Stimulated activated CD4-positive, alpha-beta T cell treated with anti-CD3 and anti-CD28 coated beads, Interleukin-12 subunit alpha, Interleukin-12 subunit beta, amount 100 ng/mL, for 48 hours (primary cell): ENCODE measurements around the gene HSPA4L.
A peak's percentile ranks its signal among the peaks of the same experiment; 100 is the strongest.

ENCODE experiments used
- DNase-seq, 3 donors: peaks; one replicate each; pipeline ENCODE4 v3.0.0-alpha.2; 2020; ENCODE audit warnings: low read depth in 2 of 3, low spot score in 1 of 3

Gene HSPA4L

GRCh38 chr4:127856813-127857447, 74.8 kb downstream of the HSPA4L start:
- DNase-seq: no peak

- no peak for DNase-seq
These were observed 75.5 kb downstream of the HSPA4L start for GRCh38 chr4:127857641-127858040.

DNA sequence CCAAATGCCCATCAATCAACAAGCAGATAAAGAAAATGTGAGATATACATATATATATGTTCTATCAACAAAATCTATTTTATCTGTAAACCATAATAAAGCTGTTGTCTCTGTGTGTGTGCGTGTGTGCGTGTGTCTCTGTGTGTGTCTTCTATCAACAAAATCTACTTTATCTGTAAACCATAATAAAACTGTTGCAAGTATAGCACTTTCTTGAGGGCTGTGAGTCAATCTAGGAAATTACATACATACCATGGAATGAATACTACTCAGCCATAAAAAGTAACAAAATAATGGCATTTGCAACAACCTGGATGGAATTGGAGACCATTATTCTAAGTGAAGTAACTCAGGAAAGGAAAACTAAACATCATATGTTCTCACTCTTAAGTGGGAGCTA, 86.1 kb downstream of the HSPA4L start:
- DNase-seq: no peak

GRCh38 chr4:127870281-127870680, 88.2 kb downstream of the HSPA4L start:
- no peak for DNase-seq

DNA sequence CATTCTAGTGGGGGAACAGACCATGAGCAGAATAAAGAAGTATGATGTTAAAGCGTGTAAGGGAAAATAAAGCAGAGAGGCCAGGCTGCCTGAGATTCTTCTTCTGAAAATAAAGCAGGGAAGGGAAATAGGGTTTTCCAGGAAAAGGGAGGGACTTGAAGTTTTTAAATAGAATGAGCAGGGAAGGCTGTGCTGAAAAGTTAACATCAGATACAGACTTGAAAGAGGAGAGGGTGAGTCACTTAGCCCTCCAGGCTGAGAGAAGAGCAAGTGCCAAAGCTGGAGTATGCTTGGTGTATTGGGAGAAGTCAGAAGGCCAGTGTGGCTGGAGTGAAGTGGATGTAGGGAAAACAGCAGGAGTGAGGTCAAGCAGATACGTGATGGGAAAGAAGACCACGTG, 88.6 kb downstream of the HSPA4L start:
- no peak for DNase-seq

GRCh38 chr4:127875791-127876190, 93.7 kb downstream of the HSPA4L start:
- no peak for DNase-seq

DNA sequence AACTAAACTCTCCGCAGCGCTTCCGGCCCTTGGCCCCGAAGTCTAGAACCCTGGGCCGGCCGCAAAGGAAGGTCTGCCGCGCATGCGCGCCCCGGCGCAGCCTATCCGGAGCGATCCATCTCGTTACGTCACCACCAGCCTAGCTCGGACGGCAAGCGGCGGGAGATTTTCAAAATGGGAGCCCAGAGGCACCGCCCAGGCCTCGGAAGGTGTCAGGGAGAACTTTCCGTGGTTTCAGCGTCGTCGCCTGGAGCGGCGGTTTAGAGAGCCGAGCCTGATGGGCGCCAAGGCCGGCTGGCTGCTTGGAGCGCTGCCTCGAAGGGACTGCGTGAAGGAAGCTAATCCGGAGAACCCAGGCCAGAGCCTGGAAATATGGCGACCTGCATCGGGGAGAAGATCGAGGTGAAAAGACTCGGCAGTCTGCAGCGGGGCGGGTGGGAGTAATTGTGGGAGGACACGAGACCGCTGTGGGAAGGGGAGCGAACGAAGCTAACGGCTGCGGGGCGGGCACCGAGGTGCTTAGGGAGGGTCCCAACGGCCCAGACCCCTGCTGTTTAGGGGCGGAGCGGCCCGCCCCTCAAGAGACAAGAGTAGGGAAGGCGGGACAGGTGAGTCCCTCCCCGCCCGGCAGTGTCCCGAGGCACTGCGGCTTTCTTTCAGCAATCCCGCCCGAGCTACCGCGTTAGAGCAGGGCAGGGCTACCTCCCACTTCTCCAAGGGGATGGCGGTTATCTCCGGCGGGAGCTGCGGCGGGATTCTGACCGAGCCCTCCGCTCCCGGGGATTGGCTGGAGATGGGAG, 98.8 kb downstream of the HSPA4L start, which contains the start of gene PLK4:
Gene PLK4 (plus strand): TSS at position 131 of the 800 bp plus-strand sequence. CDS start 242 bp downstream, at position 373.
- peak; percentile 89 to 96 (median 91) for DNase-seq

DNA sequence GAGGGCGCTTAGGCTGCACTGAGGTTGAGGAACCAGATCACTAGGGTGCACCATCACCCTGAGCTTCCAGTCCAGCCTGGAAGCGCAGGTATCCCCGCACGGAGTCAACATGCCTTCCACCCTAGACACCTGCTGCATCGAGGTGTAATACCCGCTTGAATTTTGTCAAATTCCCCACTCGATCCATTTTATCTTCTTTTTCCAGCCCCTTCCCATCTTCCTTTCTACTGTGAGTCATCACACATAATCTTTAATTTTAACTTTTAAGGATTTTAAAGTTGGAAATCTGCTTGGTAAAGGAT, 99.4 kb downstream of the HSPA4L start:
- no peak for DNase-seq

DNA sequence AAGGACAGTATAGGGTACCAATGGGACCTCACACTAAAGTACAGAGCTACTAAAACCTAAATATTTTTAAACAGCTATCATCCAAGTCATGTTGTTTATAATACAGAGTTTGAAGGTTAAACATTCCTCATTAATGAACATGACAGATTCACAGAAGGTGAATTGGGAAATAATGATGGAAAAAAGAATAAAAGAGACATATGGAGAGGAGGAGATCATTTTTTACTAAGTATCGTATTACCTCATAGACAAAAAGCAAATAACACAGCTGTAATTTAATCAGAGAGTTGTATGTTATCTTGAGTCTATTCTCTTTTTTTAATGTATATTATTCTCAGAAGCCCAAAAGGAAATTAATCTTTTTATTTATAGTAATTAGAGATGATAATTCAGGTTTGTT, 106.4 kb downstream of the HSPA4L start:
- DNase-seq: no peak

DNA sequence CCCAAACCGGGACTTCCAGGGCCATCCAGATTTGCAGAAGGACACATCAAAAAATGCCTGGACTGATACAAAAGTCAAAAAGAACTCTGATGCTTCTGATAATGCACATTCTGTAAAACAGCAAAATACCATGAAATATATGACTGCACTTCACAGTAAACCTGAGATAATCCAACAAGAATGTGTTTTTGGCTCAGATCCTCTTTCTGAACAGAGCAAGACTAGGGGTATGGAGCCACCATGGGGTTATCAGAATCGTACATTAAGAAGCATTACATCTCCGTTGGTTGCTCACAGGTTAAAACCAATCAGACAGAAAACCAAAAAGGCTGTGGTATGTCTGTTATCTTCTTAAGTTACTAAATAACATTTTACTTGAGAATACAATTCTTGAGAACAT, 107.8 kb downstream of the HSPA4L start:
- DNase-seq: no peak
